Endothelial cell of umbilical vein (primary cell): Measurements from ENCODE around the gene GABBR2. TPM values are rescaled to one million over a fixed set of nuclear protein-coding genes. Genes with fewer than 3 reads are reported as not detected.

Experiments
- BruUV-seq: library from RNA; stranded (reverse); fragments of 400-500 nt; replicated peaks from 2 replicates; lab custom pipeline; 2021; lab: Mats Ljungman, UMichigan
- CTCF ChIA-PET: fragments of 300-600, 350-600 bp; sonication (Branson Sonifier 250); formaldehyde crosslinking; loops from one replicate; lab custom pipeline; 2021; ENCODE audit warnings: antibody characterized with exemption, inconsistent platforms; lab: Charles Lee
- POLR2A ChIA-PET: fragments of 300-600, 350-600 bp; sonication (Branson Sonifier 250); formaldehyde crosslinking; loops from one replicate; lab custom pipeline; 2021; ENCODE audit warnings: antibody characterized with exemption, inconsistent platforms; lab: Charles Lee
- DNase-seq: peaks from one replicate; pipeline ENCODE4 v3.0.0-alpha.2; 2011; ENCODE audit warnings: low read depth, low spot score
- FAIRE-seq: peaks from 2 replicates; lab custom pipeline; 2011; peaks lifted over from hg19 to GRCh38; lab: Jason Lieb, UNC
- H2AFZ ChIP-seq: 2 replicates; pipeline ENCODE4 v1.6.0; 2012; ENCODE audit warnings: low read depth, low read length, control low read depth, inconsistent platforms
- H3K27ac ChIP-seq: 2 replicates; pipeline ENCODE4 v1.5.1; 2011; ENCODE audit warnings: low read depth, mild to moderate bottlenecking, control low read depth, low read length, moderate library complexity; ENCODE audit not compliant: insufficient read depth
- H3K27me3 ChIP-seq, 2 experiments: 2 replicates each; pipeline versions ENCODE4 v1.6.0 to v1.6.1; 2011; ENCODE audit warnings: low read length in 2 of 2, mixed read lengths in 1 of 2; ENCODE audit not compliant: control insufficient read depth in 2 of 2, insufficient read depth in 2 of 2
- H3K36me3 ChIP-seq, 2 experiments: 2 replicates in 1 of 2; 3 replicates in 1 of 2; pipeline ENCODE4 v1.5.1; 2011; ENCODE audit warnings: low read length in 2 of 2, mild to moderate bottlenecking in 1 of 2, moderate library complexity in 1 of 2; ENCODE audit not compliant: control insufficient read depth in 2 of 2, insufficient read depth in 2 of 2; ENCODE audit errors: extremely low read depth in 1 of 2
- H3K4me1 ChIP-seq: 3 replicates; pipeline ENCODE4 v1.5.1; 2011; ENCODE audit warnings: mild to moderate bottlenecking, low read length; ENCODE audit not compliant: control insufficient read depth, insufficient read depth; ENCODE audit errors: extremely low read depth
- H3K4me2 ChIP-seq: 2 replicates; pipeline ENCODE4 v1.6.1; 2011; ENCODE audit warnings: low read length, control low read depth, mixed read lengths; ENCODE audit not compliant: insufficient read depth
- H3K4me3 ChIP-seq, 3 experiments: fragments of 200-600 bp in 1 of 3; sonication (generic), shearing (Covaris generic) in 1 of 3; replicated peaks in 1 of 3; 2 replicates each; pipeline ENCODE4 v1.5.1; 2011 to 2016; ENCODE audit warnings: control low read depth in 3 of 3, low read length in 3 of 3, mild to moderate bottlenecking in 2 of 3, inconsistent platforms in 1 of 3, low read depth in 1 of 3, moderate library complexity in 1 of 3; ENCODE audit not compliant: insufficient read depth in 1 of 3
- H3K79me2 ChIP-seq: 2 replicates; pipeline ENCODE4 v1.6.0; 2012; ENCODE audit warnings: low read length, inconsistent platforms; ENCODE audit not compliant: control insufficient read depth, insufficient read depth
- H3K9ac ChIP-seq: replicated peaks from 2 replicates; pipeline ENCODE3; 2011; ENCODE audit warnings: low read length, control low read depth; ENCODE audit not compliant: insufficient read depth; ENCODE audit errors: extremely low read depth
- H3K9me1 ChIP-seq: replicated peaks from 3 replicates; pipeline ENCODE4 v1.6.0; 2011; ENCODE audit warnings: mild to moderate bottlenecking, low read length; ENCODE audit not compliant: control insufficient read depth, insufficient read depth; ENCODE audit errors: extremely low read depth
- H3K9me3 ChIP-seq: replicated peaks from 2 replicates; pipeline ENCODE4 v1.5.1; 2012; ENCODE audit warnings: low read length, inconsistent platforms; ENCODE audit not compliant: control insufficient read depth, insufficient read depth
- H4K20me1 ChIP-seq: replicated peaks from 2 replicates; pipeline ENCODE3; 2011; ENCODE audit warnings: mild to moderate bottlenecking, low read length; ENCODE audit not compliant: control insufficient read depth, insufficient read depth; ENCODE audit errors: extremely low read depth
- EZH2 ChIP-seq: IDR thresholded peaks from 2 replicates; pipeline ENCODE4 v1.6.1; 2012; ENCODE audit warnings: borderline replicate concordance, low read depth, mild to moderate bottlenecking, moderate library complexity, low read length, inconsistent platforms; ENCODE audit not compliant: severe bottlenecking
- FOS ChIP-seq: IDR thresholded peaks from 2 replicates; pipeline ENCODE4 v1.6.1; 2011; ENCODE audit warnings: mild to moderate bottlenecking, low read length, moderate library complexity, borderline replicate concordance; ENCODE audit not compliant: insufficient read depth
- GATA2 ChIP-seq: IDR thresholded peaks from 2 replicates; pipeline ENCODE4 v1.7.0; 2011; ENCODE audit warnings: low read depth, mild to moderate bottlenecking, moderate library complexity, mixed read lengths, low read length; ENCODE audit not compliant: insufficient read length, insufficient read depth
- JUN ChIP-seq: IDR thresholded peaks from 2 replicates; pipeline ENCODE4 v1.6.1; 2011; ENCODE audit warnings: borderline replicate concordance, low read depth; ENCODE audit not compliant: insufficient read length, insufficient read depth
- MYC ChIP-seq: IDR thresholded peaks from one replicate; pipeline ENCODE4 v1.6.1; 2011; ENCODE audit warnings: mild to moderate bottlenecking, low read depth, low read length
- POLR2A ChIP-seq: IDR thresholded peaks from 2 replicates; pipeline ENCODE4 v1.6.1; 2012; ENCODE audit warnings: low read depth, mild to moderate bottlenecking, control low read depth, low read length
- POLR2AphosphoS5 ChIP-seq: IDR thresholded peaks from 2 replicates; pipeline ENCODE4 v1.6.1; 2012; ENCODE audit warnings: low read depth, mild to moderate bottlenecking, control low read depth, low read length, moderate library complexity; ENCODE audit not compliant: insufficient read depth
- dilution Hi-C: fragments of 300-500 bp; cut with MboI; formaldehyde crosslinking; loops from one replicate; pipeline ENCODE4 v1.15.0; 2019; ENCODE audit warnings: low sequenced_read_pairs; ENCODE audit not compliant: extremely low pct_ligation_motif_present
- intact Hi-C: fragments of 100-400 bp; cut with micrococcal nuclease; formaldehyde crosslinking; loops from one replicate; pipeline ENCODE4 v1.10.0; 2022
- polyA plus RNA-seq, 4 experiments: library from polyadenylated mRNA; depleted of rRNA in 3 of 4; stranded (reverse) in 3 of 4; unstranded in 1 of 4; fragments of >200 nt; gene quantifications; 2 replicates each; pipeline versions ENCODE4 v1.2.1 to v1.2.3, GENCODE V29; 2011 to 2012; ENCODE audit warnings: missing spikeins in 1 of 4
- total RNA-seq: library from RNA; stranded (reverse); gene quantifications from 2 replicates; pipeline ENCODE4 v1.2.3, GENCODE V29; 2021
- TF ChIP-seq, protein P1 (sequence below): IDR thresholded peaks from 2 replicates; pipeline ENCODE4 v1.6.1; 2011; ENCODE audit not compliant: insufficient read depth, insufficient read length
- TF ChIP-seq, protein P2 (sequence below), 2 donors: IDR thresholded peaks; 1 replicate in 1 of 2; 2 replicates in 1 of 2; pipeline ENCODE4 v1.5.1; 2011; ENCODE audit warnings: low read length in 2 of 2, mild to moderate bottlenecking in 2 of 2, moderate library complexity in 2 of 2, control low read depth in 1 of 2, inconsistent platforms in 1 of 2, low read depth in 1 of 2; ENCODE audit not compliant: insufficient read depth in 1 of 2; ENCODE audit errors: extremely low read depth in 1 of 2

GABBR2 gene
- total and polyA plus RNA-seq, 2 donors (not counting 3 experiments of a cell fraction or from before 2014, with no cell fraction given), result 1.1 to 9.2 TPM

DNA sequence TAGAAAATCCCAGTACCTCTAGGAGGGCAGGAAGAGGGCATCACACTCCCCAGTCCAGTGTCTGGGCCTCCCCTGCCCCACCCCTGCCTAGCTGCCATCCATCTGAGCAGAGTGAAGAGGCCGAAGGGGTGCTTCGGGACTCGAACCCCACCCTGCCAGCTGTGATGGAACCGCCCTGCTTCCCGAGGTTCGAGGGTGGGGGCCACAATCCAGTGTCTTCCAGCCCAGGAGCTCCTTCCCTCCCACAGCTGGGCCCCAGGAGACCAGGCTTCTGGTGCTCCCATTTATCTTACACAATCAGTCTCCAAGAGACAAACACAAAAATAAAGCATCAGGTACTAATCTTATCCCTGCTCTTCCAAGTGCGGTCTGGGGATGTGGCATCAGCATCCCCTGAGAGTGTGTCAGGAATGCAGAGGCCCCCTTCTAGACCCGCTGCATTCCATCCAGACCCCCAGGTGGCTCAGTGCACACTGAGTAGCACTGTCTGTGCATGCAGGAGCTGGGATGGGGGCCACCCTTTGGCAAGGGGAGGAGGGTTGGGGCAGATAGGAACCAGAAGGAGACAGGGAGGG, 330.4 kb downstream of the GABBR2 start:
- ChIA-PET POLR2A (no interaction called here), CTCF (interaction anchor here (1.3 kb wide), 1 partner anchor 62 kb away, joined by 4 read pairs; no protein-coding TSS in a partner anchor)
- no peak for TF ChIP-seq GATA2
- TF ChIP-seq EZH2, result no peak
- TF ChIP-seq, protein P1, sequence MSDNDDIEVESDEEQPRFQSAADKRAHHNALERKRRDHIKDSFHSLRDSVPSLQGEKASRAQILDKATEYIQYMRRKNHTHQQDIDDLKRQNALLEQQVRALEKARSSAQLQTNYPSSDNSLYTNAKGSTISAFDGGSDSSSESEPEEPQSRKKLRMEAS, result no peak
- TF ChIP-seq JUN, result no peak
- TF ChIP-seq POLR2AphosphoS5, result no peak
- TF ChIP-seq POLR2A, result no peak
- TF ChIP-seq MYC, result no peak
- no peak for TF ChIP-seq FOS
- TF ChIP-seq, protein P2, sequence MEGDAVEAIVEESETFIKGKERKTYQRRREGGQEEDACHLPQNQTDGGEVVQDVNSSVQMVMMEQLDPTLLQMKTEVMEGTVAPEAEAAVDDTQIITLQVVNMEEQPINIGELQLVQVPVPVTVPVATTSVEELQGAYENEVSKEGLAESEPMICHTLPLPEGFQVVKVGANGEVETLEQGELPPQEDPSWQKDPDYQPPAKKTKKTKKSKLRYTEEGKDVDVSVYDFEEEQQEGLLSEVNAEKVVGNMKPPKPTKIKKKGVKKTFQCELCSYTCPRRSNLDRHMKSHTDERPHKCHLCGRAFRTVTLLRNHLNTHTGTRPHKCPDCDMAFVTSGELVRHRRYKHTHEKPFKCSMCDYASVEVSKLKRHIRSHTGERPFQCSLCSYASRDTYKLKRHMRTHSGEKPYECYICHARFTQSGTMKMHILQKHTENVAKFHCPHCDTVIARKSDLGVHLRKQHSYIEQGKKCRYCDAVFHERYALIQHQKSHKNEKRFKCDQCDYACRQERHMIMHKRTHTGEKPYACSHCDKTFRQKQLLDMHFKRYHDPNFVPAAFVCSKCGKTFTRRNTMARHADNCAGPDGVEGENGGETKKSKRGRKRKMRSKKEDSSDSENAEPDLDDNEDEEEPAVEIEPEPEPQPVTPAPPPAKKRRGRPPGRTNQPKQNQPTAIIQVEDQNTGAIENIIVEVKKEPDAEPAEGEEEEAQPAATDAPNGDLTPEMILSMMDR (IDR thresholded peaks at IDR 0.05; ENCODE audit: extremely low read depth in 1 of 2, insufficient read depth in 1 of 2, low read depth in 1 of 2, low read length in 2 of 2), result no peak
- Histone ChIP-seq H3K27me3 (no peaks in the 10 kb centered on the region), H3K27ac (no peak overlapping the region), H3K4me3 (no peak overlapping the region), H3K79me2 (no peaks in the 10 kb centered on the region), H3K4me1 (peaks cover 21% of the 10 kb centered on the region), H3K4me2 (no peak overlapping the region), H3K9me3 (no peaks in the 10 kb centered on the region), H3K36me3 (no peaks in the 10 kb centered on the region), H3K9me1 (no peaks in the 10 kb centered on the region), H4K20me1 (no peaks in the 10 kb centered on the region), H3K9ac (no peak overlapping the region), H2AFZ (no peak overlapping the region)
- DNase-seq, result no peak
- FAIRE-seq, result no peak
- no TSS peak for BruUV-seq
- intact Hi-C loops, result no loop called here
- dilution Hi-C loops, result no loop called here
